Measurements from ENCODE around the gene ZBTB37.

ZBTB37 gene

GRCh38 chr1:173887627-173888026 lies 19.4 kb downstream of the ZBTB37 start:
- DNase-seq (ENCODE audit: low spot score), result no peak
- in situ Hi-C loops (cut with MboI; ENCODE audit: low pct_unique_long_range_greater_than_20kb, low sequenced_read_pairs, unreplicated experiment), result no loop called here
- no peak for TF ChIP-seq CTCF (IDR thresholded peaks at IDR 0.05; ENCODE audit: extremely low read depth, insufficient read depth, missing control alignments)

GRCh38 chr1:173888749-173889148 lies 20.6 kb downstream of the ZBTB37 start:
- no peak for TF ChIP-seq CTCF (IDR thresholded peaks at IDR 0.05; ENCODE audit: extremely low read depth, insufficient read depth, missing control alignments)
- in situ Hi-C loops (cut with MboI; ENCODE audit: low pct_unique_long_range_greater_than_20kb, low sequenced_read_pairs, unreplicated experiment), result no loop called here
- no peak for DNase-seq (ENCODE audit: low spot score)

- DNase-seq (ENCODE audit: low spot score), result no peak
- in situ Hi-C loops (cut with MboI; ENCODE audit: low pct_unique_long_range_greater_than_20kb, low sequenced_read_pairs, unreplicated experiment), result no loop called here
- TF ChIP-seq CTCF (IDR thresholded peaks at IDR 0.05; ENCODE audit: extremely low read depth, insufficient read depth, missing control alignments), result no peak
Observed at GRCh38 chr1:173889885-173890284, 21.7 kb downstream of the ZBTB37 start.

- TF ChIP-seq CTCF (IDR thresholded peaks at IDR 0.05; ENCODE audit: extremely low read depth, insufficient read depth, missing control alignments), result no peak
- in situ Hi-C loops (cut with MboI; ENCODE audit: low pct_unique_long_range_greater_than_20kb, low sequenced_read_pairs, unreplicated experiment), result no loop called here
- DNase-seq (ENCODE audit: low spot score), result no peak
Observed at GRCh38 chr1:173893611-173894010, 25.4 kb downstream of the ZBTB37 start.

- DNase-seq (ENCODE audit: low spot score), result no peak
- no peak for TF ChIP-seq CTCF (IDR thresholded peaks at IDR 0.05; ENCODE audit: extremely low read depth, insufficient read depth, missing control alignments)
- in situ Hi-C loops (cut with MboI; ENCODE audit: low pct_unique_long_range_greater_than_20kb, low sequenced_read_pairs, unreplicated experiment), result no loop called here
Observed at GRCh38 chr1:173894189-173894588, 26.0 kb downstream of the ZBTB37 start.

- no peak for DNase-seq (ENCODE audit: low spot score)
- no peak for TF ChIP-seq CTCF (IDR thresholded peaks at IDR 0.05; ENCODE audit: extremely low read depth, insufficient read depth, missing control alignments)
- in situ Hi-C loops (cut with MboI; ENCODE audit: low pct_unique_long_range_greater_than_20kb, low sequenced_read_pairs, unreplicated experiment), result no loop called here
Observed at GRCh38 chr1:173900427-173900826, 32.2 kb downstream of the ZBTB37 start.

- no peak for DNase-seq (ENCODE audit: low spot score)
- in situ Hi-C loops (cut with MboI; ENCODE audit: low pct_unique_long_range_greater_than_20kb, low sequenced_read_pairs, unreplicated experiment), result no loop called here
- no peak for TF ChIP-seq CTCF (IDR thresholded peaks at IDR 0.05; ENCODE audit: extremely low read depth, insufficient read depth, missing control alignments)
Observed at GRCh38 chr1:173900992-173901391, 32.8 kb downstream of the ZBTB37 start.
